HG03064 (cell line): ENCODE results near the gene TPM3.
A peak's percentile ranks its signal among the peaks of the same experiment; 100 is the strongest.
"Not testable (repeated sequence)": the region's sequence is repeated elsewhere in the genome, so short reads cannot be mapped to it uniquely, and the experiment has no call there.

Experiments
- ATAC-seq: cut with Tn5 transposase; IDR thresholded peaks from one replicate; pipeline ENCODE4 v1.9.1; 2021; ENCODE audit warnings: low read depth; ENCODE audit not compliant: unreplicated experiment

The TPM3 gene

DNA sequence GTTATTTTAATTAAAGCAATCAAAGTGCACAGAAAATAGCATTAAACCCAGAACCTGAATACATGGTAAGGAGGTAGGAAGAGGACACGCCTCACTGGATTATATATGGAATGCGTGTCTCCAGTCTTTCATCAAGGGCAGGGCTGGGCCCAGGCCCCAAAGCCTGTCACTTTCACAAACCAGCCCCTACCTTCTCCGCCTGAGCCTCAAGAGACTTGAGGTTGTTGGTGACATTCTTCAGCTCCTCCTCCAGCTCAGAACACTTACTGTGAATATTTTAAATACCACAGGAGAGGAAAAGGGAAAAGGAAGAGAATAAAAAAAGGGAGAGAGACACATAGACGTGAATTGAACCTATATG is 20.7 kb downstream of the TPM3 start:
- no peak for ATAC-seq

DNA sequence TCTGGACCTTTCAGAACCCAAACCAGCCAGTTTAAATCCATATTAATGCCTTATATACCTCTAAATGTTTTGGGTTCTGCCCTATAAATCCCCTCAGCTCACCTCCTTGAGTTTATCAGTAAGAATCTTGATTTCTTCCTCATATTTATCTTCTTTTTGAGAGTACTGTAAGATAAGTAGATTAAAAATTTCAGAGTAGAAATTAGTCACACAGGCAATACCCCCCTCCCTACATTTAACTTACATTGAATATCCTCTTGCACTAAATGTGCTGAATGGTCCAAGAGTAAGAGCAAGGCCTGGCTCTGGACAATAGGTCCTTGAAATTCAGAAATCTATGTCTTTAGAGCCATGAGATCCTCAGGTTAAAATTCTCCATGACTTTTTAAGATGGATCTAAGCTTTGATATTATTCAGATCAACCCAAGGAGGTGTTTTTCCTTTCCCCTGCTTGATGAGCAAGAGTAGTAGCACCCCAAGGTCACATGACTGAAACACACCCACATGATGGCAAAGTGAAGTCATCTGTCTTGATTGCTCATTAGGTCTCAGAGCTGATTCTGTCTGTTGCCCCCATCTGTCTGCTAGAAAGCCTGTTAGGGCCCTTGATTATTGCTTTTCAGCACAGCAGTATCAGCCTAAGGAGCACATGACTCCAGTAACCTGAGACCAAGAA is 21.2 kb downstream of the TPM3 start:
- ATAC-seq, result no peak

DNA sequence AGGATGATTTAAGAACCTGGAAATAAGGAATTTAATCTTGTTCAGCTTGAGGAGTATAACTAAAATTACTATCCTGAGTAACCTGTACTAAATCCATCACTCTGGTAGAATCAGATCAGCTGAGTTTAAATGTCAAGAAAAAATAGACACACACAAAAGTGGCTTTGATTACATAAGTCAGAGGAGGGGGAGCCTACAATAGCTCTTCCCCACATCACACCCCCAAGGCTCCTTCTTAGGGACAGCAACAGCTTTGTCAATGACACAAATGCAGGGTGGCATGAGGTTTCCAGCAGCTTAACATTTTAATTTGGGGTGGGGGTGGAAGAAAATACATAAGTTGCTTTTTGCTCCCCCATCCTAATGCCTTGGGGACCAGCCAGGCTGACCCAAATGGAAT is 24.4 kb downstream of the TPM3 start:
- no peak for ATAC-seq

DNA sequence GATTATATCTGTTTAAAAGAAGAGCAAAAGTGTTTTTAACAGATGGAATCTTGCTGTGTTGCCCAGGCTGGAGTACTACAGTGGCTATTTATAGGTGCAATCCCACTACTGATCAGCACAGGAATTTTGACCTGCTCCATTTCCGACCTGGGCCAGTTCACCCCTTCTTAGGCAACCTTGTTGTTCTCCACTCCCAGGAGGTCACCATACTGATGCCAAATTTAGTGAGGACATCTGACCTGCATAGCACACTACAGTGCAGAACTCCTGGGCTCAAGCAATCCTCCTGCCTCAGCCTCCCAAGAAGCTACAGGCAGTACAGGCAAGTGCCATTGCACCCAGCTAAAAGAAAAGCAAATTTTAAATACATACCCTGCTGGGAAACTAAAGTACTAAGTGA is 25.7 kb downstream of the TPM3 start:
- ATAC-seq, result no peak

DNA sequence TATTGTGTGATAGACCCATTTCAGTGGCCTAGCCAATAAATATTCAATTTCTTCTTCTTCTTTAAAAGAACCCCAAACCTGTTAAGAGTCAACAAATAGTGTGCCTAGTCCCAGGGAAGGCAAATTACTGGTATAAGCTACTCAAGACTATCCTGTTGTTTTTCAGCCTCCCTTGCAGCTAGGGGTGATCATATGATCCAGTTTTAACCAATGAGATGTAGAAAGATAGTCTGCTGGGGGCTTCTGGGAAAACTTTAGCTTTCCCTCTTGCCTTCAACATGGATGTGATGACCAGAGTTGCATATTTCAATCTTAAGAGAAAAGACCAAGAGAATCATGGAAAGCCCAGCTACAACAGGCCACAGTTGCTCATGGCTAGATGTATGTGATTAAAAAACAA is 32.3 kb downstream of the TPM3 start:
- no peak for ATAC-seq

DNA sequence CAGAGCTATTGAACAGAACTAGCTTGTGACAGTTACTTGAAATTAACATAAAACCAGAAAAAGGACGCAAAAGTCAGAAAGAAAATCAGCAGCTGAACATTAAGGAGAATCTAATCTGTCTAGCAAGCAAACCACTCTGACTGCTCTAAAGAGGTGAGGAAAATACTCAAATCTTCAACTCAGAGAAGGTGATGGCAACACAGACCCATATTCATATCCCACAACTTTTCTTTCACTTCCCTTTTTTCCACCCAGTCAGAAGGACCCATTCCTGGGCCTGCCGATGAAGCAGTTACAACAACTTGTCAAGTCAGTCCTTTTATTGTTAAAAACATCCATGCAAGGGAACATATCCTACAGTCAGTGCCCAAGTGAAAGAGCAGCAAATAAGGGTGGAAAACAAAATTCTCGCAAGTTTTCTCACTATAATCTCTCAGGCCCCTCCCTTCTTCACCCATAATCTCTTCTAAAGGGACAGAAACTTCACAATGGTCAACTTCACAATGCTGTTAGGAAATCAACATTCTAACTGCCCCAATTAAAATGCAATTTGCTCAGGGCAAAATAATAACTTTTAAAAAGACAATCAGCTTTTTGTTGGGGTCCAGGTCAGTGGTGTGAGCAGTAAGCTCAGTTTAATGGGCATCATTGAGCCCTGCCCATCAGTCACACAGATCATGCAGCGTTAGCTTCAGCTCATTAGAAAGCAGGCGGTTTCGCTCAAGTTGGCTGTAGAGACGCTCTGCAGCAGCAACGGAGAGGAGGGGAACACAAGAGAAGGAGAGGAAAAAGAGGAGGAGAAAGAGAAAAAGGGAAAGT is 33.4 kb downstream of the TPM3 start:
- ATAC-seq, result no peak

DNA sequence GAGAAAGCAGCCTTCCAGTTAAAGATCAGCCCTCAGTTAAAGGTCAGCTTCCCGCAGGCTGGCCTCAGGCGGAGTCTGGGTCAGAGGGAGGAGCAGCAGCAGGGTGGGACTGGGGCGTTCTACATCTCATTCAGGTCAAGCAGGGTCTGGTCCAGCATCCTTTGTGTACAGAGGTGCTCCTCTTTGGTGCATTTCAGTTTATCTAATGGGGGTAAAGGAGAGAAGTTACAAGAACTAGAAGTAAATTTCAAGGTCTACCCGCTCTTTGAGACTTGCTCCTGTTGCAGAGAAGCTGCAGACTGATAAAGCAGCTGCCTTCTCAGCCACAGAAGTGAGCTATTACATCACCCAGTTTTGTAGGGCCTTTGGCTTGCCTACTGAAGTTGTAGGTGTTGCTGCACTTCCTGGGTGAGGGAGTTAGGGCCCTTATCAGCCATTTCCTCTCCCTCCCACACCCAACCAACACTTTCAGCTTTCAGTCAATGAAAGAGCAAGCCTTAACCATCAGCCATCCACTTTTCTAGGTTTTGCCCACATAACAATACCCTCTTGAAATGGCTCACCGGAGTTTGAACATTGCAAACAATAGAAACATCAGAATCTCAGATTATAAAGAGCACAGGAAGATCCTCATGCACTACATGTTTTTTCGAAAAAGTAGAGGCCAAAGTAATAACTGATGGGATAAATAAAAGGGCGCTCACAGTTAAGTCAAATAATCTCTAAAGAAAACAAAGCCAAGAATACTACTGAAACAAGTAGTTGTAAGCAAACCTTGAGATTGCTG is 34.2 kb downstream of the TPM3 start:
- peak; percentile 90 for ATAC-seq

DNA sequence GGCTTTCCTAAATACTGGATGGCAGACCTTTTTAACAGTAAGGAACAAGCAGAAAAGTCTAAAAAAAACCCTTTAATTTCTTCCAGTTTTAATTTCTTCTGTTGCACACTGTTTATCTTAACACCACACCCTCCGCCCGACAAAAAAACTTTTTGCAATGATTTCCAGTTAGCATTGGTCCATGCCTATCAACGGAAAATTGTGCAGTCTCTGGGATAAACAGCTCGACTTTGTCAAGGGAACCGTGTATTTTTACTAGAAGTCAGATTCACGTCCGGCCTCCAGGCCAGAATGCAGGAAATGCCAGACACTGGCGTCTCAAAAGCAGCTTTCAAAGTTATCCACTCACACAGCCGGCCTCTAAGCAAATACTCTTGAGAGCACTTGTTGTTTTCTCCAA is 36.6 kb downstream of the TPM3 start:
- ATAC-seq, result no peak

DNA sequence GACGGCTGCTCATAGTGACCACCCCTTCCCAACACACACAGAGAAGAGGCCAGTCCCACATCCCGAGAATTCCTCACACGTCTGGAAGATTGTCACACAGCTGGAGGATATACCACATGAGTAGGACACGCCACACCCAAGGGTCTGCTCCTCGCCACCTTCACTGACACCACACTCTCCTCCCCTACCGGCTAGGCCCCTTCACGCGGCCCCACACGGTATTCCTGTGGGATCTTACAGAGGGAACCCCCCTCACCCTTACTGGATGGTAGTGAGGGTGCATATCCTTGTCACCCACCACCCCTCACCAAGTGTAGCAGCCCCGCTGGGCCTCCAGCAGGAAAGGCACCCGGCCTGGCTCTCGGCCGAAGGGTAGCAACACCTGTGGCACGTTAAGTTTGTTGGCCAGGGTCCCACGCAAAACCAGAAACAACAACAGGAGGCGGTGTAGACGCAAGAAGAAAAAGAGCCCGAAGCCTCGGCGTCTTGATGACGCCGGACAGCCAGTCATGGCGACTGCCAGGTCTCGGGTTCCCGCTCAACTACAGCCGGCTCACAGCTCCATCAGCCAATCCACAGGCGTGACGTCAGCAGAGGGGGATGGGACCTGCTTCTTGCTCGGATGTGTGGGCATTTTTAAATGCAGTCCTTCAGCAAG is 37.2 kb downstream of the TPM3 start, which contains the start of gene NUP210L:
Gene NUP210L, minus strand, starts transcription at position 540 of the 658 bp plus-strand sequence.
- no peak for ATAC-seq

DNA sequence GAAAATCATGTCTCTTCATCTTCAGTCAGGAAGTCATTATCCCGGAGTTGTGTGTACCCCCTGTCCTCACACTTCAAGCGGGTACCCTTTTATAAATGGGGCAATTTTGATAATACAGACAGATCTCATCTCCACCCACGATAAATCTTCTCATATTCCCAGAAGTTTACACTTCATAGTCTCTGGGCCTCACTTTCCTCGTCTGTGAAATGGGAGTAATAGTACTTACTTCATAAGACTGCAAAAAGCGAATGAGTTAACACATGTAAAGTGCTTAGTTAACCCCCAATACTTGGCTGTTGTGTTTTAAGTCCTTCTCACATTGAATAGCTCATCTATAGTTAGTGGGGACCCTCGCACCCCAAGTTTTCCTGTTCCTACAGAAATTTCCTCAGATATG is 37.8 kb downstream of the TPM3 start:
- no peak for ATAC-seq

DNA sequence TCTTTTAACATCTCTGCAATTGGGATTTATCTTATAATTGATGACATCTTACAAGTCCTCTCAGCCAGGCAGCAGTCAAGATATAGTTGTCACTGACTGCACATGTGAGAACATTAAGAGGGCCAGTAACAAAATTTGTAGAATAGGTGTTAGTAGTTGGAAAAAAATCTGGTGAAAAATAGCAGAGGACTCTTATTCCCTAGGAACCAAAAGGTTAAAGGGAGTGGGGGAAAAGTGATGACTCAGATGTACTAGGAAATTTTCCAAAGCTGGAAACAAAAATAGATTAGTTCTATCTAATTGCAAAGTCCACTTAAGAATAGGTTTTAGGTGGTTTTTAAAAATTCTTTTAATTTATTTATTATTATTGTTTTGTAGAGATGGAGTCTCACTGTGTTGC is 40.6 kb downstream of the TPM3 start:
- no peak for ATAC-seq

DNA sequence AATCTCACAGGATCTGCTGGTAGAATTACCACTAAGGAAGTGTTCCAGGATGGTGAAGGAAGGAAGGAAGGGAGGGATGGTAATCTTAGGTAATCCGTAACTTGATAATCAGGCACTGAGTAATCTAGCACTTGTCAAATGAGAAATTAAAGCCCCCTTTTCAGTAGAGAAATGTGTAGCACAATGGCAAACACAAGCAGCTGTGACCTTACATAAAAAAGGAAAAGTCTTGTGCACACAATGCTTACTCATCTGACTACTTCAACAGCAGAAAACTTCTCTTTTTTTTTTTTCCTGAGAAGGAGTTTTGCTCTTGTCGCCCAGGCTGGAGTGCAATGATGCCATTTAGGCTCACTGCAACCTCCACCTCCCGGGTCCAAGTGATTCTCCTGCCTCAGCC is 43.1 kb downstream of the TPM3 start:
- no peak for ATAC-seq

DNA sequence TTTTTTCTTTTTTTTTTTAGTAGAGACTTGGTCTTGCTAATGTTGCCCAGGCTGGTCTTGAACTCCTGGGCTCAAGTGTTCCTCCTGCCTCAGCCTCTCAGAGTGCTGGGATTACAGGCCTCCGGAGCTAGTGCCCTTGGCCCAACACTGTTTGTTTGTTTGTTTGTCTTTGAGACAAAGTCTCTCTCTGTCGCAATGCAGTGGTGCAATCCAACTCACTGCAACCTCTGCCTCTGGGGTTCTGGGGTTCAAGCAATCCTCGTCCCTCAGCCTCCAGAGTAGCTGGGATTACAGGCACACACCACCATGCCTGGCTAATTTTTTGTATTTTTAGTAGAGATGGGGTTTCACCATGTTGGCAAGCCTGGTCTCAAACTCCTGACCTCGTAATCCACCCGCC is 44.4 kb downstream of the TPM3 start:
- ATAC-seq, result not testable (repeated sequence)

DNA sequence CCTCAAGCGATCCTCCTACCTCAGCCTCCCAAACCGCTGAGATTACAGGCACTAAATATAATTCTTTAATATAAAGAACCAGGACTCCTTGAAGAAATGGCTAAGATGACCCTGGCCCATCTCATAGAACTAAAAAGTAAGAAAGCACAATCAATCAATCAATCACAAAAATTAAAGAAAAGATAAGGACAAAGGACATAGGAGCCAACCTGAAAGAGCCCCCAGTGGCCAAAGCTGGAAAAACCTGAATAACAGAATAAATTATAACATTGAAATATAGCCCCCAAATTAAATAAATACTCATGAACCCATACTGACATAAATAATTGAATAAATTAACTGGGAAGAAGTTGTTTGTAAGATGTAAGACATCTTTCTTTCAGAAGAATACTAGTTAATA is 45.9 kb downstream of the TPM3 start:
- ATAC-seq, result no peak

DNA sequence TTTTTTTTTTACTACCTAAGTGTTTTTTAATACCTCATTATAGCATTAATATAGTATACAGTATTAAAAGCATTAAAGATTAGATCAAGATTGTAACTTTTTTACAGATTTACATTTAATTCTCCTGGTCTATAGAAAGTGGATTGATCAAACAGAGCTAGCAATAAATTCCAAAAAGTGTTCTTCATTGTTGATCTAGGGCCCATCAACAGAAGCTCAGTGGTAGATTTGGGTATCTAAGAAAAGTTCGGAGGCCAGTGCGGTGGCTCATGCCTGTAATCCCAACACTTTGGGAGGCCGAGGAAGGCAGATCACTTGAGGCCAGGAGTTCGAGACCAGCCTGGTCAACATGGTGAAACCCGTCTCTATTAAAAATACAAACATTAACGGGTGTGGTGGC is 49.5 kb downstream of the TPM3 start:
- no peak for ATAC-seq

DNA sequence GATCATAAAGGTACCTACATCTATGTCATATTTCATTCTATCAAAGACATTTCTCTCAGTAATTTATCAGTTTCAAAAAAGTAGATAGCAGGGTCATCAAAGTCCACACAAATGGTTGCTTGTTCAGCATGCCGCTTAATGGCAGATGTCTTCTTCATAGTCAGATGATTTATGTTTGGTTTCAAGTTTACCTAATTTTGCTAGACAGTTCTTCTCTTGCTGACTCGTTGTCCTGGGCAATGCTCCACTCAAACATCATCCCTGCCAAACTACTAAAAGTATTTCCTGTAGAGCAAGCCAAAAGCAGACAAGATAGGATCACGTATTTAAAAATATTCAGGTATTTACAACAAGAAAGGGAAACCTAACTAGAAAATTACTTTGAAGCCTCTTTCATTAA is 50.7 kb downstream of the TPM3 start:
- ATAC-seq, result no peak

DNA sequence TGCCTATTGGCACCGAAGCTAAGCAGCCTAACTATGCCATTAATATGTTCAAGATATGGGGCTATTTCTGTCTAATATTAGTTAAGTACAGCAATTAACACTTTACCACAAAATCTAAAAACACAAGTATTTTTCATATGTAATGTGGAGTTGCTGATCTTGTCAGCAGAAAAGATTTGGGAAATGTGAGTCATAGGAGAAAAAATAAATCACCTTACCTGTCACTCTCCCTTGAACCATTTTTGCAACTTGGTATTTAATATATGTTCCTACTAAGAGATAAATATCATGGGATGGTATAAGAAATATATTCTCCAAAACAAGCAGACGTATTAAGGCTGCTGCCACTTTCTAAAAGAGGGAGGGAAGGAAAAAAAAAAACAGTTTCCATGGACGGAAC is 54.0 kb downstream of the TPM3 start:
- ATAC-seq, result no peak

DNA sequence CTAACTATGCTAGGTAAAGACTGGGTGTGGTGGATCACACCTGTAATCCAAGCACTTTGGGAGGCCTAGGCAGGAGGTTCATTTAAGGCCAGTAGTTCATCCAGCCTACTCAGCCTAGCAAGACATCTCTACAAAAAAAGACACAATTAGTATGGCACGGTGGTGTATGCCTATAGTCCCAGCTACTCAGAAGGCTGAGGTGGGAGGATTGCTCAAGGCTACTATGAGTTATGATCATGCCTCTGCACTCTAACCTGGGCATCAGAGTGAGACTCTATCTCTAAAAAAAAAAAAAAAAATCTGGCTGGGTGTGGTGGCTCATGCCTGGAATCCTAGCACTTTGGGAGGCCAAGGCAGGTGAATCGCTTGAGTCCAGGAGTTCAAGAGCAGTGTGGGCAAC is 58.6 kb downstream of the TPM3 start:
- ATAC-seq, result no peak

DNA sequence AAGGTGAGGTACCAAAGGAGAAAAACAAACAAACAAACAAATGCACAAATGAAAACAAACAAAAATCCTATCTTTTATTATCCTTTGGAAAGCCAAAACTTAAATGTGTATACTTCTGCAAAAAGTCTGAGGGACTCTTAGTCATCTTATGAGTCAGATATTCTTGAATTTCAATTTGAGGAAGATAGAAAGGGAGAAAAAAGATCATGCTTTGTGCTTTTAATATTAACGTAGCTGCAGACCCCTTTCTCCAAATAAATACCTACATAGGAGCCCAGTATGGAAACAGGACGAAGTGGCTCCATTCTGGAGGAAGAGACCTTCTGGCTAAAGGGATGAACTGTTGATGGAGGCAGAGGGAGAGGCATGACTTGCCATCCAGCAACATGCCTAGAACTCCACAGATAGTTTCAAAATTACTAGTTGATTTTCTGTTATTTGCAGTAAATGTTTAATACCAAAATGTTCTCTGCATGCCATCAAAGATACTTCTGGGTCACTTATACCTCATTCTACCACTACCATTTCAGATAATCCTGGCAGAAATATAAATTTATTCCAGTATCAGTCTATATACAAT is 62.4 kb downstream of the TPM3 start:
- ATAC-seq, result no peak

DNA sequence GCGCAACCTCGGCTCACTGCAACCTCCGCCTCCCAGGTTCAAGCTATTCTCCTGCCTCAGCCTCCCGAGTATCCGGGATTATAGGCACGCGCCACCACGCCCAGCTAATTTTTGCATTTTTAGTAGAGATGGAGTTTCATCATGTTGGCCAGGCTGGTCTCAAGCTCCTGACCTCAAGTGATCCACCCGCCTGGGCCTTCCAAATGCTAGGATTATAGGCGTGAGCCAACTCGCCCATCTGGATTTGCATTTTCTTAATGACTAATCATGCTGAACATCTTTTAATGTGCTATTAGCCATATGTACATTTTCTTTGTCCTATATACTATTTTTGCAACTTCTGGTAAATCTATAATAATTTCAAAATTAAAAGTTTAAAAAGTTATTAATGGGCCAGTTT is 68.7 kb downstream of the TPM3 start:
- not testable (repeated sequence) for ATAC-seq

DNA sequence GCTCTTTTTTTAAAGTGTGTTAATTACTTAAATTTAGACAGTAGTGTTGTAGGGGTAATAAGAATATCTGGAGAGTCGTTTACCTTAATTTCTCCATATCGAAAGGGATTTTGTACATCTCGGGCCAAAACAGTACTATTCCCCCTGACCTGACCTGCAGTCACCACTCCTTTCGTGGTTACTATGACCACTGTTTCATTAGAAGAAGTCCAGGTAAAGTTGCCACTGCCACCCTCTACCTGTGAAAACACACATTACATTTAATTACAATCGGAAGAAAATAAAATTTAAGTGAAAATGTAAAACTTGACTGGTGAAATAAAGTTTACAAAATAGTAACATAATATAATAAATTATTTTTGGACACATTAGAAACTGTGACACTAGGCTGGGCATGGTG is 74.3 kb downstream of the TPM3 start:
- ATAC-seq, result no peak
